GM23338 (cell line): ENCODE measurements around the gene PAX2. TPM values are rescaled to one million over a fixed set of nuclear protein-coding genes. Genes with fewer than 3 reads are reported as not detected.

Source experiments
- ATAC-seq: fragments of 200-7000 bp; cut with Tn5 transposase; 3 replicates; pipeline ENCODE4 v1.9.1; 2020
- DNase-seq: peaks from one replicate; pipeline ENCODE4 v3.0.0-alpha.2; 2015; ENCODE audit warnings: low spot score
- H2AFZ ChIP-seq: fragments of 200-600 bp; sonication (generic); 2 replicates; pipeline ENCODE4 v1.8.0; 2016; ENCODE audit warnings: antibody characterized with exemption, mild to moderate bottlenecking, moderate library complexity
- H3F3A ChIP-seq: fragments of 200-600 bp; sonication (generic); replicated peaks from 2 replicates; pipeline ENCODE4 v1.8.0; 2017; ENCODE audit warnings: antibody characterized with exemption, mixed run types, low read depth
- H3K27ac ChIP-seq: fragments of 200-600 bp; sonication (generic); 2 replicates; pipeline ENCODE4 v1.6.1; 2016; ENCODE audit warnings: low read depth
- H3K27me3 ChIP-seq: fragments of 200-600 bp; sonication (generic); 2 replicates; pipeline ENCODE4 v1.8.0; 2016; ENCODE audit warnings: mild to moderate bottlenecking, mixed run types, moderate library complexity; ENCODE audit not compliant: insufficient read depth
- H3K36me3 ChIP-seq: fragments of 200-600 bp; sonication (generic); 2 replicates; pipeline ENCODE4 v1.8.0; 2016; ENCODE audit warnings: mild to moderate bottlenecking; ENCODE audit not compliant: insufficient read depth
- H3K4me1 ChIP-seq: fragments of 200-600 bp; sonication (generic); 2 replicates; pipeline ENCODE4 v1.8.0; 2016; ENCODE audit warnings: mild to moderate bottlenecking, moderate library complexity; ENCODE audit not compliant: insufficient read depth
- H3K4me2 ChIP-seq: fragments of 200-600 bp; sonication (generic); 2 replicates; pipeline ENCODE4 v1.7.1; 2017; ENCODE audit warnings: mixed run types
- H3K4me3 ChIP-seq: fragments of 200-600 bp; sonication (generic); 2 replicates; pipeline ENCODE4 v1.6.1; 2016; ENCODE audit warnings: mixed run types
- H3K79me2 ChIP-seq: fragments of 200-600 bp; sonication (generic); replicated peaks from 2 replicates; pipeline ENCODE4 v1.8.0; 2017; ENCODE audit warnings: mild to moderate bottlenecking; ENCODE audit not compliant: insufficient read depth
- H3K9me2 ChIP-seq: fragments of 200-600 bp; sonication (generic); 2 replicates; pipeline ENCODE4 v1.8.0; 2017; ENCODE audit not compliant: insufficient read depth
- H4K20me1 ChIP-seq: fragments of 200-600 bp; sonication (generic); replicated peaks from 2 replicates; pipeline ENCODE4 v1.8.0; 2017; ENCODE audit warnings: mild to moderate bottlenecking; ENCODE audit not compliant: insufficient read depth
- H3K27ac Mint-ChIP-seq: 2 replicates; pipeline ENCODE4 v1.8.0; 2020; ENCODE audit warnings: inconsistent platforms, mild to moderate bottlenecking, moderate library complexity, mixed read lengths
- H3K27me3 Mint-ChIP-seq: 3 replicates; pipeline ENCODE4 v1.8.0; 2022; ENCODE audit warnings: low read depth, mild to moderate bottlenecking, moderate library complexity, mixed read lengths, inconsistent platforms; ENCODE audit not compliant: insufficient read depth, poor library complexity
- H3K36me3 Mint-ChIP-seq: 3 replicates; pipeline ENCODE4 v1.8.0; 2021; ENCODE audit warnings: low read depth, mild to moderate bottlenecking, inconsistent platforms, moderate library complexity, mixed read lengths
- H3K4me1 Mint-ChIP-seq: 3 replicates; pipeline ENCODE4 v1.8.0; 2020; ENCODE audit warnings: mild to moderate bottlenecking, inconsistent platforms, mixed read lengths
- H3K4me3 Mint-ChIP-seq: 3 replicates; pipeline ENCODE4 v1.8.0; 2021; ENCODE audit warnings: moderate library complexity, mild to moderate bottlenecking, inconsistent platforms, mixed read lengths
- H3K9me3 Mint-ChIP-seq: 3 replicates; pipeline ENCODE4 v1.8.0; 2020; ENCODE audit warnings: moderate library complexity, mild to moderate bottlenecking, inconsistent platforms, mixed read lengths
- CREB1 ChIP-seq: fragments of 250-450 bp; sonication (Bioruptor Pico); IDR thresholded peaks from 2 replicates; pipeline ENCODE4 v1.5.0; 2020; ENCODE audit warnings: low read depth, mild to moderate bottlenecking, moderate library complexity
- CTCF ChIP-seq, 2 experiments: fragments of 200-600 bp in 1 of 2; sonication (generic) in 1 of 2; conservative IDR thresholded peaks; 2 replicates each; pipeline versions ENCODE4 v1.5.1 to v1.6.1; 2016 to 2017; ENCODE audit warnings: antibody characterized with exemption in 2 of 2, low read depth in 2 of 2, mild to moderate bottlenecking in 2 of 2, moderate library complexity in 1 of 2
- ETS1 ChIP-seq: IDR thresholded peaks from 2 replicates; pipeline ENCODE4 v1.6.1; 2016; ENCODE audit warnings: antibody characterized with exemption
- EZH2 ChIP-seq: fragments of 200-600 bp; sonication (generic); IDR thresholded peaks from one replicate; pipeline ENCODE4 v1.8.0; 2017; ENCODE audit warnings: antibody characterized with exemption, mild to moderate bottlenecking, low read depth; ENCODE audit not compliant: unreplicated experiment
- EZH2phosphoT487 ChIP-seq: fragments of 200-600 bp; sonication (generic); IDR thresholded peaks from one replicate; pipeline ENCODE4 v1.8.1; 2018; ENCODE audit warnings: antibody characterized with exemption; ENCODE audit not compliant: unreplicated experiment
- JUNB ChIP-seq: IDR thresholded peaks from one replicate; pipeline ENCODE4 v1.6.1; 2016; ENCODE audit warnings: antibody characterized with exemption; ENCODE audit not compliant: unreplicated experiment
- NANOG ChIP-seq: IDR thresholded peaks from 2 replicates; pipeline ENCODE4 v1.6.1; 2016; ENCODE audit warnings: antibody characterized with exemption, borderline replicate concordance
- POLR2AphosphoS5 ChIP-seq: IDR thresholded peaks from 2 replicates; pipeline ENCODE4 v1.6.1; 2016; ENCODE audit warnings: antibody characterized with exemption, low read depth
- STAT1 ChIP-seq: IDR thresholded peaks from one replicate; pipeline ENCODE4 v1.6.1; 2016; ENCODE audit warnings: antibody characterized with exemption; ENCODE audit not compliant: unreplicated experiment
- ZNF114 ChIP-seq: fragments of 250-450 bp; sonication (Bioruptor Pico); IDR thresholded peaks from 2 replicates; pipeline ENCODE4 v1.5.0; 2020; ENCODE audit warnings: mild to moderate bottlenecking, moderate library complexity
- ZNF331 ChIP-seq: fragments of 250-450 bp; sonication (Bioruptor Pico); IDR thresholded peaks from 2 replicates; pipeline ENCODE4 v1.5.0; 2020; ENCODE audit warnings: low read depth, mild to moderate bottlenecking, moderate library complexity
- ZNF462 ChIP-seq: fragments of 250-450 bp; sonication (Bioruptor Pico); IDR thresholded peaks from 2 replicates; pipeline ENCODE4 v1.5.0; 2020; ENCODE audit warnings: mild to moderate bottlenecking, moderate library complexity
- polyA plus RNA-seq: library from polyadenylated mRNA; unstranded; fragments of >200 nt; fragmentation: Nextera tagmentation; extraction: Ambion mirVana; gene quantifications from 2 replicates; pipeline ENCODE4 v1.2.1, GENCODE V29; 2016
- total RNA-seq: library from RNA; depleted of rRNA; stranded (reverse); fragments of >200 nt; shearing (Covaris generic); gene quantifications from 2 replicates; pipeline ENCODE4 v1.2.3, GENCODE V29; 2014
- TF ChIP-seq, protein P1 (sequence below): IDR thresholded peaks from one replicate; pipeline ENCODE4 v1.6.1; 2018; ENCODE audit warnings: antibody characterized with exemption; ENCODE audit not compliant: unreplicated experiment

The PAX2 gene
- total and polyA plus RNA-seq, 2 experiments from 2014 or later = not detected

DNA sequence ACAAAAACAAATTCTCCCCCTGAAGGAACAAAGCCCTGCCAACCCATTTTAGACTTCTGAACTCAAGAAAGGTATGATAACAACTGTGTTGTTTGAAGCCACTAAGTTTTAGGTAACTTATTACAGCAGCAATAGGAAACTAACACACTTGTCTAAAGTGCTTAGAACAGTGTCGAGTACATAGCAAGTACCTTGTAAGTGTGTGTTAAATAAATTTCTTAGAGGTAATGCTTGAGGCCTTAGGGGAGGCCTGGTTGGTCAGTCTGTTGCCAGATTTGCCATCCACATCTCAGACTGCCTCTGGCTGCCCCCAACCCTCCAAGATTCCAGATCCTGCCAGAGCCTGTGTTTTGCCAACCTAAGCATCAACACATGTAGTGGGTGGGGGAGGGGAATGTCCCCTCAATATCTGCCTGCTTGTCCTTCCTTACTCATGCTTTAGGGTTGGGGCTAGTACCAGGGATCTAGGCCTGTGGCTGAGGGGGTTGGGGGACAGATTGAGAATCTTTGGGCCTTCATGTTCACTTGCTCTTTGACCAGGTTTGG is 27.1 kb upstream of the PAX2 start:
- Mint-ChIP-seq H3K4me1 (peaks cover 5% of the 10 kb centered on the region; the same call in 2 of the 3 replicates), H3K27me3 (peaks cover 85% of the 10 kb centered on the region), H3K27ac (no peak overlapping the region), H3K4me3 (no peak overlapping the region), H3K36me3 (no peaks in the 10 kb centered on the region), H3K9me3 (no peaks in the 10 kb centered on the region)
- peaks cover 9% of the 10 kb centered on the region for H3K4me1 ChIP-seq
- H3K9me2 ChIP-seq = no peaks in the 10 kb centered on the region
- H2AFZ ChIP-seq = no peak overlapping the region
- H3K4me2 ChIP-seq = no peak overlapping the region
- DNase-seq (no peak), ATAC-seq (no peak)
- H3K27ac ChIP-seq = no peak overlapping the region
- H3K27me3 ChIP-seq = peaks cover 100% of the 10 kb centered on the region
- H3F3A ChIP-seq = peaks cover 5% of the 10 kb centered on the region; the same call in 1 of the 2 replicates
- H3K36me3 ChIP-seq = no peaks in the 10 kb centered on the region
- no peak overlapping the region for H3K4me3 ChIP-seq
- peaks cover 3% of the 10 kb centered on the region for H4K20me1 ChIP-seq
- no peaks in the 10 kb centered on the region for H3K79me2 ChIP-seq
- TF ChIP-seq ZNF114 (CRISPR knock-in tag) (no peak), POLR2AphosphoS5 (no peak), EZH2 (no peak), CTCF (conservative IDR thresholded peaks at IDR 0.05; ENCODE audit: low read depth in 2 of 2) (no peak), ZNF331 (CRISPR knock-in tag) (no peak), ETS1 (no peak), JUNB (no peak), NANOG (no peak), STAT1 (no peak), EZH2phosphoT487 (no peak), ZNF462 (no peak), CREB1 (CRISPR knock-in tag) (no peak)
- TF ChIP-seq, protein P1, sequence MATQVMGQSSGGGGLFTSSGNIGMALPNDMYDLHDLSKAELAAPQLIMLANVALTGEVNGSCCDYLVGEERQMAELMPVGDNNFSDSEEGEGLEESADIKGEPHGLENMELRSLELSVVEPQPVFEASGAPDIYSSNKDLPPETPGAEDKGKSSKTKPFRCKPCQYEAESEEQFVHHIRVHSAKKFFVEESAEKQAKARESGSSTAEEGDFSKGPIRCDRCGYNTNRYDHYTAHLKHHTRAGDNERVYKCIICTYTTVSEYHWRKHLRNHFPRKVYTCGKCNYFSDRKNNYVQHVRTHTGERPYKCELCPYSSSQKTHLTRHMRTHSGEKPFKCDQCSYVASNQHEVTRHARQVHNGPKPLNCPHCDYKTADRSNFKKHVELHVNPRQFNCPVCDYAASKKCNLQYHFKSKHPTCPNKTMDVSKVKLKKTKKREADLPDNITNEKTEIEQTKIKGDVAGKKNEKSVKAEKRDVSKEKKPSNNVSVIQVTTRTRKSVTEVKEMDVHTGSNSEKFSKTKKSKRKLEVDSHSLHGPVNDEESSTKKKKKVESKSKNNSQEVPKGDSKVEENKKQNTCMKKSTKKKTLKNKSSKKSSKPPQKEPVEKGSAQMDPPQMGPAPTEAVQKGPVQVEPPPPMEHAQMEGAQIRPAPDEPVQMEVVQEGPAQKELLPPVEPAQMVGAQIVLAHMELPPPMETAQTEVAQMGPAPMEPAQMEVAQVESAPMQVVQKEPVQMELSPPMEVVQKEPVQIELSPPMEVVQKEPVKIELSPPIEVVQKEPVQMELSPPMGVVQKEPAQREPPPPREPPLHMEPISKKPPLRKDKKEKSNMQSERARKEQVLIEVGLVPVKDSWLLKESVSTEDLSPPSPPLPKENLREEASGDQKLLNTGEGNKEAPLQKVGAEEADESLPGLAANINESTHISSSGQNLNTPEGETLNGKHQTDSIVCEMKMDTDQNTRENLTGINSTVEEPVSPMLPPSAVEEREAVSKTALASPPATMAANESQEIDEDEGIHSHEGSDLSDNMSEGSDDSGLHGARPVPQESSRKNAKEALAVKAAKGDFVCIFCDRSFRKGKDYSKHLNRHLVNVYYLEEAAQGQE = no peak
